GM21381 (cell line): Measurements from ENCODE around the gene FGF3.

Experiments used
- ATAC-seq: cut with Tn5 transposase; IDR thresholded peaks from one replicate; pipeline ENCODE4 v1.9.1; 2021; ENCODE audit warnings: mild to moderate bottlenecking, moderate library complexity; ENCODE audit not compliant: unreplicated experiment

The FGF3 gene

GRCh38 chr11:69848201-69848600, 29.0 kb upstream of the FGF3 start:
- no peak for ATAC-seq

GRCh38 chr11:69844396-69844795, 25.2 kb upstream of the FGF3 start:
- ATAC-seq: no peak

DNA sequence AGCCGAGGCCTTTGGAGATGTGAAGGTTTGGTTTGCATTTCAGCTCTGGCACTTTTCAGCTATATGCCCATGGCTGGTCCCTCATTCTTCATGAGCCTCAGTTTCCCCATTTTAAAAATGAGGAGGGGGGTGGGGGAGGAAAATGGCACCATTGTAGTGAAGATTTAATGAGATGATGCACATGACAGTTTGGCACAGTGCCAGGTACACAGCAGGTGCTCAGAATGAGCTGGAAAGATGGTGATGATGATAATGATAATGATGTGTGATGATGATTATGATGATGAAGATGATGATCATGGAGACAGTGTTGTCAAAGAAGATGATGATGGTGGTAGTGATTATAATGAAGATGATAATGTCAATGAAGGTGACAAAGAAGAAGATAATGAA, 24.3 kb upstream of the FGF3 start:
- no peak for ATAC-seq

DNA sequence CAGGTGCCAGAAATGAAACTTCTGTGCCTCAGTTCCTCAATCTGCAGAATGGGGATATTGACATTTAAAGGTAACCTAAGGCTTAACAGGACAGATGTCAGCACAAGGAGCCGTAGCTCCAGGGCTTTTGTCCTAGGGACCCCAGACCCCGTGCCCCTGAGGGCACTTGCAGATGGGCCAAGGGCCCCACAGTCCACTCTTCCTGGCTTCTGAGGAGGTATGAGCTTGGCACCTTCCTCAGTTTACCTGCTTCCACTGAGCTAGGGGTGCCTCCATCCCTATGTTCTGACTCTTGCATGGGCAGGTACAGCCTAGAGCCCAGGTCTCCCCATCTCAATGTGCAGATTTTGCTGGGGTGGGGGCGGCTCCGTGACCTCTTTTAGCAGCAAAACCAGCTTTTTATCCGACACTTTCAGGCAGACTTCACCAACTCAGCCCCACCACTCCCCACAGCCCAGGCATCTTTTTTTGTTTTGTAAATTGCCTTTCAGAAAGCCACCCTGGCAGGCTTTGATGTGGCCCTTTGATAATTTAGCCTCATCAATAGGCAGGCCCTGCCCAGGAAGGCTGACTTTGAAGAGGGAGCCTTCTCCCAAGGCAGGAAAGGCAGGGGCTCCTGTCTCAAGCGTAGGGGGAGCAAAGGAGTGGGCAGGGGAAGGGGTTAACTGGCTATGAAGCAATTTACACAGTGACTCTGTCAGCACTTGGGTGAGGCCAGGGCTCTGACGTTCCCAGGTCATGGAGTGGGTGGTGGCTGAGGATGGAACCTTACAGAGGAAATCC, 23.7 kb upstream of the FGF3 start:
- ATAC-seq: no peak

DNA sequence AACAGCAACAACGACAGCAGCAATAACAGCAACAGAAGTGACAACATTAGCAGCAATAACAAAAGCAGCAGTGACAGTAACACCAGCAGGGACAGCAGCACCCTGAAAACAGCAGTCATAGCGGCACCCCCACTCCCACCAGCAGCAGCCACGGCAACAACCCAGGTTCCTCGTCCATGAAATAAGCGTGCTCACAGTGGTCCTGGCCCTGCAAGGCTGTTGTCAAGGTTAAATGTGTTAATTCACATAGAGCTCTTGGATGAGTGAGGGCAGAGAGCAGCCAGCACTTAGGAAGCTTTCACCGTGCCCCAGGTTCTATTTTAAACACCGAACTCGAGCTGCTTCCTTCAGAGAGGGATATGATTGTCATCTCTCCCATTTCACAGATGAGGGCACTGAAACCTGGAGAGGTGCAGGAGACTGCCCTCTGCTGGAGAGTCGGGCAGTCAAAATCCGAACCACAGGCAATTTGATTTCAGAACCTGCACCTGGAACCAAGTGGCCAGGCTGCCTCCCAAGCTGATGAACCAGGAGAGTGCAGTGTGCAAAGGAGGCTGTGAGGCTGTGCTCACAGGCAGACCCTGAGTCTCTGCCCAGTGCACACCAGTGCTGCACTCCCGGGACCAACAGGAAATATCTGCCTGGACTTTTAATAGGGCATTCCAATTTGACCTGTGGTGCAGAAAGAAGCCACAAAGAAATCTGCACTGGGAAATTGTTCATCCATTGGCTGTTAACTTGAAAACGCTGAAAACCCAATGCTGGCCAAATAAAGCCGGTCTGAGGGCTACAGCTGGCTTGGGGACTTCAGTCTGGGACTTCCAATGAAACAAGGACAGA, 22.9 kb upstream of the FGF3 start:
- ATAC-seq: no peak

DNA sequence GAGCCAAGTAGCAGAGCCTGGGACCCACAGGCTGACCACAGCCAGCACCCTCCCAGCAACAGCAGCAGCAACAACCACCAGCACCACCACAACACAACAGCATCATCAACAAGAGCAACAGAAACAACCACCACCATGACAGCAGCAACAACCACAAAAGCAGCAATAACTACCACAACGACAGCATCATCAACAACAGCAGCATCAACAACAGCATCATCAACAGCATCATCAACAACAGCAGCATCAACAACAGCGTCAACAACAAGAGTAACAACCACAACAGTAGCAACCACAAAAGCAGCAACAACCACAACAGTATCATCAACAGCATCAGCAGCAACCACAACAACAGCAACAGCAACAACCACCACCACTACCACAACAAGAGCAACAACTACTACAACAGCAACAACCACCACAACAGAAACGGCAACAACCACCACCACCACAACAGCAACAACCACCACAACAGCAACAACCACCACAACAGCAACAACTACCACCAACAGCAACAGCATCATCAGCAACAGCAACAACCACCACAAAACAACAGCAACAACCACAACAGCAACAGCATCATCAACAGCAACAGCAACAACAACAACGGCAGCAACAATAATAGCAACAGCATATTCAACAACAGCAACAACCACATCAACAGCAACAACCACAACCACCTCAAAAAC, 22.1 kb upstream of the FGF3 start:
- no peak for ATAC-seq

GRCh38 chr11:69840371-69841169, 21.4 kb upstream of the FGF3 start:
- no peak for ATAC-seq

DNA sequence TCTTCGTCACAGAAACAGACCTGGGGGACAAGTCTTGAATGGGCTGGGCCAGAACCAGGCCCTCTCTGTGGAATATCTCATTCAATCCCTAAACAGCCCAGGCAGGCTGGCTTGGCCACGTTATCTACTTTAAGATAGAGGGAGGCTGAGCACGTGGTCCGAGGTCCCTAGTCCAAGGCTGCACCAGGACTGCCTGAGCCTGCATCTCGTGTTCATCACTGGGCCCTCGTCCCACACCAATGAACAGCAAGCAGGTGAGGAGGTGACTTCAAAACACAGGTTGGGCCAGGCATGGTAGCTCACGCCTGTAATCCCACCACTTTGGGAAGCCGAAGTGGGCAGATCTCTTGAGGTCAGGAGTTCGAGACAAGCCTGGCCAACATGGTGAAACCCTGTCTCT, 20.3 kb upstream of the FGF3 start:
- no peak for ATAC-seq

- no peak for ATAC-seq
Observed at GRCh38 chr11:69837791-69838190, 18.6 kb upstream of the FGF3 start.

GRCh38 chr11:69836401-69836800, 17.2 kb upstream of the FGF3 start:
- ATAC-seq: no peak

GRCh38 chr11:69834811-69835800, 15.9 kb upstream of the FGF3 start:
- ATAC-seq: no peak

- ATAC-seq: no peak
Observed at GRCh38 chr11:69834251-69834650, 15.0 kb upstream of the FGF3 start.

DNA sequence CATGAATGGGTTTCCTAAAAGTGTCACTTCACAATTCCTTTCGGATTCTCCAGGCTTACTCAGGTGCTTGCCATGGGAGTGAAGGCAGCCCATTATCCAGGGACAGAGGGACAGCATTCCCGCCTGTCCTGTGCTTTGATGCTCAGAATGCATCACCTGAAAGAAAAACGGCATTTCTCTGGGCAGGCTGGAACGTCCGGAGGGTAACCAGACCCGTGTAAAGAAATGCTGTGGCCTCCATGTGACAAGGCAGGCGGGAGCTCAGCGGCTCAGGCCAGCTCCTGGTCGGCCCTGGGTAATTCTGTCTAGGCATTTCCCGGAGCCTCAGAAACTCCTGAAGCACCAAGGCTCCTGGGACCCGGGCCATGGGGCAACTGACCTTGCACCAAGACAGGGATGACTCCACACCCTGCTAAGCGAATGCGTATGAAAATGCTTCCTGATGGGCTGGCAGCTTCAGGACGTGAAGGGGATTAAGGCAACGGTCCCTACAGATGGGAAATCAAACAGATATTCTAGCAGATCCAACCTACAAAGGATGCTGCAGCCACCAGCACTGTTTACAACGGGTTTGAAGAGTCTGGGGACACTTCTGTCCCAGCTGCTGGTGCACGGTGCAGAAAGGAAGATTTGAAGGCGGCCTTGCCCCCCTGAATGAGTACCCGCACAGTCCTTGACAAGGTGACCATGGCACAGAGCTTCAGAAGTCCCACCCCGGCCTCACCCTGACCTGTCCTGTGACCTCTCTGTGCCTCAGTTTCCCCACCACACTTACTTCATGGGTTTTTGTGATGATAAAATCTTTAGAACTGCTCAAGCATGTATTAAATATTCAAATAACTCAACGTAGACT, 13.6 kb upstream of the FGF3 start:
- no peak for ATAC-seq

DNA sequence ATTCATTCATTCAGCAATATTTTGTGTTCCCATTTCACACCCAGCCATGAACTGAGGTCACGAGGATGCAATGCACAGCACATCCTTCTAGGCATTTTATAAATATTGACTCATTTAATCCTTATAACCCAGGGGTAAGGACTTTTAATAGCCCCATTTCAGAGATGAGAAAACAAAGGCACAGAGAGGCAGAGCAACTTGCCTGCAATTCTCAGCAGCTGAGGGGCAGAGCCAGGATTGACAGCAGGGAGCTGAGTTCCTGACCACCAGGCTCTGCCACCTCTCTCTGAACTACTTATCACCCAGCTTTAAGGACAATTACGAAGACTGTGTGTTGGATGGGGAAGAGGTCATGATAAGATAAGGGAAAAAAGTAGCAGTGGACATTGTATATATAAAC, 12.8 kb upstream of the FGF3 start:
- no peak for ATAC-seq

DNA sequence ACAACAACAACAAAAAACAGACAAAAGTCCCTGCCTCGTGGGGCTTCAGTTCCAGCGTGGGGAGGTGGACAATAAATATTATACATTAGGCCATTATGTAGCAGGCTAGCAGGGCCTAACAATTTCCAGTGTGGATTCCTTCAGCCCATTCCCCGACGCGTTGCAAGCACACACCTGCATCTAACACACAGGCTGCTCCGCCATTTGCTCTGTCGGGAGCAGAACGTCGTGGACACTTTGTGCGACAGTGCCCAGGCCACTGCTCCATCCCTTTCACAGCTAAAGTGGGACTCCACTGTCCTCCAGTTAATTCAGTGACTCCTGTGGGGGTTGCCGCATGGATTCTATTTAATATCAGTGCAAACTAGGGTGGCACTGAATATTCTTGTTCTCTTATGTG, 10.9 kb upstream of the FGF3 start:
- no peak for ATAC-seq

DNA sequence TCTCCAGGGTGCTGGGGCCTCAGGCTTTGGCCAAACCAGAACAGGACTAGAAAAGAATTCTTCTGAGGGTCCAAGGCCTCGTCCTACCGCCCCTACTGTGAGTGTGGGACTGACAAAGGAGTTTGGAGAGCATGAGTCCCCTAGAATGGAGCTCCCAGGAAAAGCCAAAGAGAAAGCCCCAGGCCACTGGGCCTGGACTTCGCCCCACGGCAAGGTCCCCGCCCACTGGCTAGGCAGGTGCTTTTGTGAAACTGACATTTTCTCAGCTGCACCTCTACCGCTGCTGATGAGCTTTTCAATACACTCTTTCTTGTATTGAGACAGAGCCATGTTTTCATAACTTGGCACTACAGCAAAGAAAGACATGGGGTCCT, 9.7 kb upstream of the FGF3 start:
- ATAC-seq: no peak

DNA sequence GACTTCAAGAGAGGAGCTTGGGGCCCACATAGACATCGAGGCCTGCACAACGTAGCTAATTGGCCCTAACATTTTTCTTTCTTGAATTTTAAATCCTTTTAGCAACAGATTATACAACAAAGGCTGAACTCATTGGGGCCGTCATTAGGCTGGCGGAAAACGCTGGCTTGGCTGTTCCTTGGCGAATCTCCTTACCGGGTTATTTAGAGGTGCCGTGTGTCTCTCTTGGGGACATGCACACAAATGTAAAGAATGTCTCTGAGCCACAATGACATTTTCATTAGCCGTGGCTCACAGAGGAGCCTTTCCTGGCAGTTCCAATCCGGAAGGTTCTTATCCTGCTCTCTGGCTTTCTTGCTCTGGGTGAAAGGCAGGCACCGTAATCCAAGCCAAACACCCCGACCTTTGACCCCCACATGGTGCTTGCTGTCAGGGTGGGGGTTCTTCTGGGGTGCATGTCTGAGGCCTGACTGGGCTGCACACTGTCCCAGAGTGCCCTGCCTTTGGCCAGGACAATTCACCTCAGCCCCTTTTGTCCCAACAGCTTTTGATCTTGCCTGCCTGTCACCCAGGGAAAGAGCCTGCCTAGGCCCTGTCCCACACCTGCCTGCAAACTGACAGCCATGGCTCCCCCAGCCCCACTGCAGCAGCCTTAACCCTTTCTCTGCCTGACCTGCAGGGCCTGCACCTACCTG, 9.2 kb upstream of the FGF3 start:
- ATAC-seq: no peak

- ATAC-seq: no peak
Observed at GRCh38 chr11:69826773-69827172, 7.6 kb upstream of the FGF3 start.
